Measurements from ENCODE around the gene CALHM2. TPM values are rescaled to one million over a fixed set of nuclear protein-coding genes. Genes with fewer than 3 reads are reported as not detected.
"Not testable (repeated sequence)": the region's sequence is repeated elsewhere in the genome, so short reads cannot be mapped to it uniquely, and the experiment has no call there.

Gene CALHM2
- total and polyA plus RNA-seq, 4 donors = 1.6 to 5.0 (median 3.2) TPM

GRCh38 chr10:103419101-103419500, 33.1 kb downstream of the CALHM2 start:
- 98% methylated on average over 4 of the region's 4 CpGs for WGBS
- Histone ChIP-seq H3K27ac (ENCODE audit: low read depth in 1 of 2, low read length in 2 of 2) (no peak overlapping the region), H3K36me3 (ENCODE audit: control insufficient read depth in 4 of 4, insufficient read depth in 3 of 4, low read depth in 1 of 4, low read length in 3 of 4) (peaks cover 16 to 76% (median 62%) of the 10 kb centered on the region in 4 donors), H3K27me3 (ENCODE audit: control insufficient read depth in 4 of 4, insufficient read depth in 4 of 4, low read length in 3 of 4) (no peaks in the 10 kb centered on the region), H3K9me3 (ENCODE audit: control insufficient read depth in 4 of 4, low read length in 3 of 4) (no peaks in the 10 kb centered on the region), H3K4me3 (ENCODE audit: low read depth in 1 of 3, low read length in 3 of 3) (no peak overlapping the region), H3K4me1 (ENCODE audit: control insufficient read depth in 4 of 4, insufficient read depth in 4 of 4, low read length in 3 of 4) (peaks cover 0 to 27% (median 25%) of the 10 kb centered on the region in 4 donors), H3K9ac (ENCODE audit: low read depth in 1 of 2, low read length in 2 of 2) (no peak overlapping the region)
- DNase-seq (ENCODE audit: low spot score) = no peak
- TF ChIP-seq CTCF (IDR thresholded peaks at IDR 0.05; ENCODE audit: low read depth, low read length, missing input control) (no peak), NR2F2 (IDR thresholded peaks at IDR 0.05) (no peak), TAF1 (conservative IDR thresholded peaks at IDR 0.05) (no peak), JUND (IDR thresholded peaks at IDR 0.05) (no peak), GABPA (IDR thresholded peaks at IDR 0.05 in 1 of 2, conservative IDR thresholded peaks at IDR 0.05 in 1 of 2) (no peak), HNF4G (IDR thresholded peaks at IDR 0.05) (no peak), ZBTB33 (IDR thresholded peaks at IDR 0.05) (no peak), ATF3 (IDR thresholded peaks at IDR 0.05) (no peak)

DNA sequence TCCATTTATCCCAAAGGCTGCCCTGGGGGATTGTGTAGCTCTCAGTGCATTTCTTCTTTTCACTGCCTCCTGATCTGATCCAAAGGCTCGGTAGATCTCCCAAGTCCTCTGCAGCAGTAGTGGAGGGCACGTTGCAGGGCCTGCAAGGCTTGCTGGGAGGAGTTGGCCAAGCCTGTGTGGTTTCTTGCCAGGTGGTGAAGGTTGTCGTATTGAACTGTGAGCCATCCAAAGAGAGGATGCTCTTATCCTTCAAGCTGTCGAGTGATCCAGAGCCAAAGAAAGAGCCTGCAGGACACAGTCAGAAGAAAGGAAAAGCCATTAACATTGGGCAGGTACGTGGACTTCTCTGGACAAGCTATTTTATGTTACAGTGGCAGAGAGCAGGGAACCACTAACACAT, 34.6 kb downstream of the CALHM2 start:
- TF ChIP-seq, protein P1, sequence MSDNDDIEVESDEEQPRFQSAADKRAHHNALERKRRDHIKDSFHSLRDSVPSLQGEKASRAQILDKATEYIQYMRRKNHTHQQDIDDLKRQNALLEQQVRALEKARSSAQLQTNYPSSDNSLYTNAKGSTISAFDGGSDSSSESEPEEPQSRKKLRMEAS (IDR thresholded peaks at IDR 0.05) = no peak
- TF ChIP-seq ZBTB33 (IDR thresholded peaks at IDR 0.05) = no peak
- no peak for TF ChIP-seq CTCF (IDR thresholded peaks at IDR 0.05; ENCODE audit: low read depth, low read length, missing input control)
- TF ChIP-seq NR2F2 (IDR thresholded peaks at IDR 0.05) = no peak
- no peaks in the 10 kb centered on the region for H3K9me3 ChIP-seq (ENCODE audit: control insufficient read depth in 4 of 4, low read length in 3 of 4)
- H3K27ac ChIP-seq (ENCODE audit: low read depth in 1 of 2, low read length in 2 of 2) = no peak overlapping the region
- peaks cover 11 to 71% (median 53%) of the 10 kb centered on the region in 4 donors for H3K36me3 ChIP-seq (ENCODE audit: control insufficient read depth in 4 of 4, insufficient read depth in 3 of 4, low read depth in 1 of 4, low read length in 3 of 4)
- H3K4me3 ChIP-seq (ENCODE audit: low read depth in 1 of 3, low read length in 3 of 3) = no peak overlapping the region
- H3K4me1 ChIP-seq (ENCODE audit: control insufficient read depth in 4 of 4, insufficient read depth in 4 of 4, low read length in 3 of 4) = peaks cover 0 to 41% (median 38%) of the 10 kb centered on the region in 4 donors
- H3K9ac ChIP-seq (ENCODE audit: low read depth in 1 of 2, low read length in 2 of 2) = no peak overlapping the region
- DNase-seq (ENCODE audit: low spot score) = no peak
- H3K27me3 ChIP-seq (ENCODE audit: control insufficient read depth in 4 of 4, insufficient read depth in 4 of 4, low read length in 3 of 4) = no peaks in the 10 kb centered on the region
- 90% methylated on average over 5 of the region's 5 CpGs for WGBS

DNA sequence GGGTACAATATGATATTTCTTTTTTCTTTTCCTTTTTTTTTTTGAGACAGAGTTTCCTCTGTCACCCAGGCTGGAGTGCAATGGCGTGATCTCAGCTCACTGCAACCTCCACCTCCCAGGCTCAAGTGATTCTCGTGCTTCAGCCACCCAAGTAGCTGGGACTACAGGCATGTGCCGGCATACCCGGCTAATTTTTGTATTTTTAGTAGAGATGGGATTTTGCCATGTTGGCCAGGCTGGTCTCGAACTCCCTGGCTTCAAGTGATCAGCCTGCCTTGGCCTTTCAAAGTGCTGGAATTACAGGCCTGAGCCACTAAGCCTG, 35.1 kb downstream of the CALHM2 start:
- peaks cover 0 to 41% (median 38%) of the 10 kb centered on the region in 4 donors for H3K4me1 ChIP-seq (ENCODE audit: control insufficient read depth in 4 of 4, insufficient read depth in 4 of 4, low read length in 3 of 4)
- not testable (repeated sequence) for H3K9ac ChIP-seq (ENCODE audit: low read depth in 1 of 2, low read length in 2 of 2); DNase-seq (ENCODE audit: low spot score); H3K9me3 ChIP-seq (ENCODE audit: control insufficient read depth in 4 of 4, low read length in 3 of 4); H3K27me3 ChIP-seq (ENCODE audit: control insufficient read depth in 4 of 4, insufficient read depth in 4 of 4, low read length in 3 of 4); H3K4me3 ChIP-seq (ENCODE audit: low read depth in 1 of 3, low read length in 3 of 3); H3K27ac ChIP-seq (ENCODE audit: low read depth in 1 of 2, low read length in 2 of 2)
- 93% methylated on average over 5 of the region's 5 CpGs for WGBS
- H3K36me3 ChIP-seq (ENCODE audit: control insufficient read depth in 4 of 4, insufficient read depth in 3 of 4, low read depth in 1 of 4, low read length in 3 of 4) = peaks cover 11 to 69% (median 52%) of the 10 kb centered on the region in 4 donors
